Left lung (tissue), 10 donors: Measurements from ENCODE around the gene PCSK2. TPM values are rescaled to one million over a fixed set of nuclear protein-coding genes. Genes with fewer than 3 reads are reported as not detected.

Source experiments
- ATAC-seq: fragments of 200-7000 bp; cut with Tn5 transposase; one replicate; pipeline ENCODE4 v1.9.1; 2020; ENCODE audit warnings: moderate library complexity
- DNase-seq, 4 donors: peaks; one replicate each; pipeline ENCODE4 v3.0.0-alpha.2; 2013 to 2020
- H3K27ac ChIP-seq, 2 donors: fragments of 200-600 bp; sonication (generic) in 1 of 2; one replicate each; pipeline versions ENCODE4 v1.5.0 to v1.8.0; 2020 to 2021
- H3K27me3 ChIP-seq, 2 donors: fragments of 200-600 bp; sonication (generic) in 1 of 2; one replicate each; pipeline versions ENCODE4 v1.5.0 to v1.8.0; 2020 to 2021
- H3K36me3 ChIP-seq, 2 donors: fragments of 200-600 bp; sonication (generic) in 1 of 2; one replicate each; pipeline versions ENCODE4 v1.5.0 to v1.8.0; 2020 to 2021
- H3K4me1 ChIP-seq, 2 donors: fragments of 200-600 bp; one replicate each; pipeline ENCODE4 v1.8.0; 2021
- H3K4me3 ChIP-seq, 2 donors: fragments of 200-600 bp; sonication (generic) in 1 of 2; one replicate each; pipeline versions ENCODE4 v1.5.0 to v1.8.0; 2020 to 2021; ENCODE audit warnings: mild to moderate bottlenecking in 1 of 2
- H3K9me3 ChIP-seq, 2 donors: fragments of 200-600 bp; sonication (generic) in 1 of 2; one replicate each; pipeline versions ENCODE4 v1.5.0 to v1.8.0; 2020 to 2021
- intact Hi-C, 2 donors: fragments of 100-400 bp; cut with DNase I; formaldehyde crosslinking; loops; one replicate each; pipeline versions ENCODE4 v1.11.2 to v1.14.2; 2022
- polyA plus RNA-seq, 6 donors: library from polyadenylated mRNA; unstranded; fragments of 120-200 nt; gene quantifications; one replicate each; pipeline ENCODE4 v1.2.1, GENCODE V29; 2013; ENCODE audit not compliant: insufficient read length in 6 of 6
- total RNA-seq, 2 donors: library from RNA; stranded (reverse); fragmentation: NEBNext Ultra II Directional; extraction: Animal tissue kit (Norgen Biotek cat#: 25700); gene quantifications; one replicate each; pipeline ENCODE4 v1.2.1, GENCODE V29; 2021
- TF ChIP-seq, protein P1 (sequence below), 2 donors: fragments of 200-600 bp; sonication (generic) in 1 of 2; IDR thresholded peaks; one replicate each; pipeline versions ENCODE4 v1.5.0 to v1.8.0; 2021; ENCODE audit warnings: antibody characterized with exemption in 2 of 2
- donor health status: DM: no; HTN: yes; CAD: no.
- donor health status: DM: no; HTN: no; CAD: no.

PCSK2 gene
- total and polyA plus RNA-seq, 8 donors: 0.32 to 33.4 (median 0.65) TPM

GRCh38 chr20:17443131-17443858 is 216.5 kb downstream of the PCSK2 start:
- DNase-seq (no peak), ATAC-seq (no peak)
- Histone ChIP-seq H3K27ac (no peak overlapping the region), H3K4me1 (no peaks in the 10 kb centered on the region), H3K36me3 (no peaks in the 10 kb centered on the region), H3K27me3 (peaks cover 0 to 40% of the 10 kb centered on the region in 2 donors), H3K9me3 (peaks cover 0 to 3% of the 10 kb centered on the region in 2 donors), H3K4me3 (no peak overlapping the region)
- intact Hi-C loops: no loop called here
- TF ChIP-seq, protein P1, sequence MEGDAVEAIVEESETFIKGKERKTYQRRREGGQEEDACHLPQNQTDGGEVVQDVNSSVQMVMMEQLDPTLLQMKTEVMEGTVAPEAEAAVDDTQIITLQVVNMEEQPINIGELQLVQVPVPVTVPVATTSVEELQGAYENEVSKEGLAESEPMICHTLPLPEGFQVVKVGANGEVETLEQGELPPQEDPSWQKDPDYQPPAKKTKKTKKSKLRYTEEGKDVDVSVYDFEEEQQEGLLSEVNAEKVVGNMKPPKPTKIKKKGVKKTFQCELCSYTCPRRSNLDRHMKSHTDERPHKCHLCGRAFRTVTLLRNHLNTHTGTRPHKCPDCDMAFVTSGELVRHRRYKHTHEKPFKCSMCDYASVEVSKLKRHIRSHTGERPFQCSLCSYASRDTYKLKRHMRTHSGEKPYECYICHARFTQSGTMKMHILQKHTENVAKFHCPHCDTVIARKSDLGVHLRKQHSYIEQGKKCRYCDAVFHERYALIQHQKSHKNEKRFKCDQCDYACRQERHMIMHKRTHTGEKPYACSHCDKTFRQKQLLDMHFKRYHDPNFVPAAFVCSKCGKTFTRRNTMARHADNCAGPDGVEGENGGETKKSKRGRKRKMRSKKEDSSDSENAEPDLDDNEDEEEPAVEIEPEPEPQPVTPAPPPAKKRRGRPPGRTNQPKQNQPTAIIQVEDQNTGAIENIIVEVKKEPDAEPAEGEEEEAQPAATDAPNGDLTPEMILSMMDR (IDR thresholded peaks at IDR 0.05): no peak

DNA sequence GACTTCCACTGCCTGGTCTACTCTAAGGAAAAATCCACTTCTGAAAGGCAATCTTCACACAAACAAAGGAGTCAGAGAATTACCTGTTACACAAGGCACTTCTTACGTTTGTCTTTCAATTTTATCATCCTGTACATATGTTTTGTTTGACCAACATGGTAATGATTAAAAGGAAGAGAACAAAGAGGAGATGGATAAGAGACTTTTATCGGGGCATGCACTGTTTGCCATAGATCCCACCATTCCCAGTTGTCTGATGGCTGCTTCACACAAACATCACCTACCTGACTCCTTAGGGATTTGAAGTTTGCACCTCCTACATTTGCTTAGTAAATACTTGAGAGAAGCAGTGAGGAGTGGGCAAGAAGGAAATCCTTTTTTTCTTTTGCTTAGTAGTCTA is 217.3 kb downstream of the PCSK2 start:
- Histone ChIP-seq H3K36me3 (no peaks in the 10 kb centered on the region), H3K4me3 (no peak overlapping the region), H3K27me3 (peaks cover 0 to 40% of the 10 kb centered on the region in 2 donors), H3K4me1 (no peaks in the 10 kb centered on the region), H3K9me3 (peaks cover 0 to 3% of the 10 kb centered on the region in 2 donors), H3K27ac (no peak overlapping the region)
- no peak for DNase-seq
- ATAC-seq: no peak
- intact Hi-C loops: no loop called here
- TF ChIP-seq, protein P1 (IDR thresholded peaks at IDR 0.05): no peak

GRCh38 chr20:17445543-17445942 is 218.7 kb downstream of the PCSK2 start:
- TF ChIP-seq, protein P1 (IDR thresholded peaks at IDR 0.05): no peak
- Histone ChIP-seq H3K4me1 (no peaks in the 10 kb centered on the region), H3K27ac (no peak overlapping the region), H3K9me3 (peaks cover 0 to 3% of the 10 kb centered on the region in 2 donors), H3K27me3 (peaks cover 0 to 32% of the 10 kb centered on the region in 2 donors), H3K4me3 (no peak overlapping the region), H3K36me3 (no peaks in the 10 kb centered on the region)
- no peak for ATAC-seq
- intact Hi-C loops: no loop called here
- DNase-seq: no peak

DNA sequence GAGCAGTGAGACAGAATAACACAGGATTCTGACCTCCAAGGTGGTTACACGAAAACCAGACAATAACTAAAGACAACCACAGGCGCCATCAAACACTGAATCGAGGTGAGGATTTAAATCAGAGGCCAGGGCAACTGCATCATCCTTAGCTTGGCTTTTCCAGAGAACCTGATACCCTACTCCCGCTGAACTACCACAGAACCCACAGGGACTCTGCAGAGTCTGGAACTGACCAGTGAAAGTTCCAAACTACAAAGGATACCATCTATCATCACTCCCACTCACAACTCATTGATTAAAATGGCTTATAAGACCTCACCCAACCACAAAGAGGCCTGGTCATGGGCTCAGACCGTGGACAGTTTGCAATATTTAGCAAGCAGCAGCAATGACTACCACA is 219.3 kb downstream of the PCSK2 start:
- intact Hi-C loops: no loop called here
- Histone ChIP-seq H3K36me3 (no peaks in the 10 kb centered on the region), H3K27me3 (peaks cover 0 to 32% of the 10 kb centered on the region in 2 donors), H3K9me3 (peaks cover 0 to 3% of the 10 kb centered on the region in 2 donors), H3K4me3 (no peak overlapping the region), H3K27ac (no peak overlapping the region), H3K4me1 (no peaks in the 10 kb centered on the region)
- DNase-seq (no peak), ATAC-seq (no peak)
- TF ChIP-seq, protein P1 (IDR thresholded peaks at IDR 0.05): no peak

DNA sequence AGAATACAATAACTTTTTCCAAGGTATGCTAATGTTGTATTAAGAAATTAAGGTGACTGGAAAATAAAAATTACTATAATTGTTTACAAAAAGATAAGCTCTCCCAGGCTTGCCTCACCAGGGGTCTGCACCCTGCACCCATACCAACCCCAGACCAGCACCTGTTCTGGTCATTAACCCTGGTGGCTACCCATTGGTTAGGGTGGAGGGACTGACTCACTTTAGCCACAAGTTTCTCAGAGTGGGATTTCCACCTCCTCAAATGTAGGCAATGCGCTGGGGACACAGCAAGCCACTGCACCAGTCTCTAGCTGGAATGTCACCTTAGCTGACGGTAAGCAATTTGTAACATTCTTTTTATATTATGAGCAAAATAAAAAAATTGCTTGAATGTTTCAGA is 221.2 kb downstream of the PCSK2 start:
- Histone ChIP-seq H3K27ac (no peak overlapping the region), H3K36me3 (no peaks in the 10 kb centered on the region), H3K27me3 (peaks cover 0 to 18% of the 10 kb centered on the region in 2 donors), H3K4me1 (no peaks in the 10 kb centered on the region), H3K9me3 (no peaks in the 10 kb centered on the region), H3K4me3 (no peak overlapping the region)
- DNase-seq (no peak), ATAC-seq (no peak)
- intact Hi-C loops: no loop called here
- TF ChIP-seq, protein P1 (IDR thresholded peaks at IDR 0.05): no peak
